ENCODE results near the gene SGPP1. TPM values are rescaled to one million over a fixed set of nuclear protein-coding genes. Genes with fewer than 3 reads are reported as not detected.

The SGPP1 gene
- polyA plus RNA-seq, 1 experiment, result 14.5 TPM

GRCh38 chr14:63713764-63714163 is 14.1 kb downstream of the SGPP1 start:
- ChIA-PET POLR2A (no interaction called here), CTCF (no interaction called here)
- no peak for TF ChIP-seq CTCF (IDR thresholded peaks at IDR 0.05; ENCODE audit: low read depth, low read length)
- no peak for DNase-seq (ENCODE audit: low read depth, low spot score)
- H3K4me3 ChIP-seq (ENCODE audit: low read depth, low read length), result no peak overlapping the region
- peak overlapping the region; percentile 2 for H3K27ac ChIP-seq (ENCODE audit: low read depth, low read length)
- peaks cover 14% of the 10 kb centered on the region for H3K9me3 ChIP-seq (ENCODE audit: control insufficient read depth, insufficient read depth, low read length)
- H3K27me3 ChIP-seq (ENCODE audit: control insufficient read depth, insufficient read depth, low read length), result no peaks in the 10 kb centered on the region

GRCh38 chr14:63713058-63713457 is 14.8 kb downstream of the SGPP1 start:
- Histone ChIP-seq H3K9me3 (ENCODE audit: control insufficient read depth, insufficient read depth, low read length) (peaks cover 13% of the 10 kb centered on the region), H3K27ac (ENCODE audit: low read depth, low read length) (no peak overlapping the region), H3K27me3 (ENCODE audit: control insufficient read depth, insufficient read depth, low read length) (no peaks in the 10 kb centered on the region), H3K4me3 (ENCODE audit: low read depth, low read length) (no peak overlapping the region)
- DNase-seq (ENCODE audit: low read depth, low spot score), result no peak
- no peak for TF ChIP-seq CTCF (IDR thresholded peaks at IDR 0.05; ENCODE audit: low read depth, low read length)
- CTCF ChIA-PET, result no interaction called here
- POLR2A ChIA-PET, result no interaction called here

- ChIA-PET POLR2A (no interaction called here), CTCF (no interaction called here)
- no peak for TF ChIP-seq CTCF (IDR thresholded peaks at IDR 0.05; ENCODE audit: low read depth, low read length)
- DNase-seq (ENCODE audit: low read depth, low spot score), result no peak
- H3K27me3 ChIP-seq (ENCODE audit: control insufficient read depth, insufficient read depth, low read length), result no peaks in the 10 kb centered on the region
- no peak overlapping the region for H3K4me3 ChIP-seq (ENCODE audit: low read depth, low read length)
- no peak overlapping the region for H3K27ac ChIP-seq (ENCODE audit: low read depth, low read length)
- peaks cover 5% of the 10 kb centered on the region for H3K9me3 ChIP-seq (ENCODE audit: control insufficient read depth, insufficient read depth, low read length)
Observed at GRCh38 chr14:63712123-63712522, 15.7 kb downstream of the SGPP1 start.

- CTCF ChIA-PET, result interaction anchor here (1.3 kb wide), 1 partner anchor 69 kb away, joined by 7 read pairs; the partner anchor contains the start of gene WDR89
Observed at GRCh38 chr14:63710497-63710896, 17.4 kb downstream of the SGPP1 start.

GRCh38 chr14:63709589-63709988 is 18.3 kb downstream of the SGPP1 start:
- ChIA-PET POLR2A (no interaction called here), CTCF (interaction anchor here (0.9 kb wide), 1 partner anchor 69 kb away, joined by 5 read pairs; no protein-coding TSS in a partner anchor)
- Histone ChIP-seq H3K27me3 (ENCODE audit: control insufficient read depth, insufficient read depth, low read length) (no peaks in the 10 kb centered on the region), H3K4me3 (ENCODE audit: low read depth, low read length) (no peak overlapping the region), H3K27ac (ENCODE audit: low read depth, low read length) (no peak overlapping the region), H3K9me3 (ENCODE audit: control insufficient read depth, insufficient read depth, low read length) (no peaks in the 10 kb centered on the region)
- TF ChIP-seq CTCF (IDR thresholded peaks at IDR 0.05; ENCODE audit: low read depth, low read length), result no peak
- DNase-seq (ENCODE audit: low read depth, low spot score), result no peak

More at GRCh38 chr14:63710497-63710896, 17.4 kb downstream of the SGPP1 start:
- Histone ChIP-seq H3K27ac (ENCODE audit: low read depth, low read length) (no peak overlapping the region), H3K9me3 (ENCODE audit: control insufficient read depth, insufficient read depth, low read length) (no peaks in the 10 kb centered on the region; the same call in 1 of the 2 replicates), H3K27me3 (ENCODE audit: control insufficient read depth, insufficient read depth, low read length) (no peaks in the 10 kb centered on the region), H3K4me3 (ENCODE audit: low read depth, low read length) (no peak overlapping the region)
- no peak for TF ChIP-seq CTCF (IDR thresholded peaks at IDR 0.05; ENCODE audit: low read depth, low read length)
- POLR2A ChIA-PET, result no interaction called here
- no peak for DNase-seq (ENCODE audit: low read depth, low spot score)

Measured in AG04450 (cell line).